HG03457 (cell line): ENCODE data around the gene OR2A7.
"Not testable (repeated sequence)": the region's sequence is repeated elsewhere in the genome, so short reads cannot be mapped to it uniquely, and the experiment has no call there.

ENCODE experiments used
- ATAC-seq: cut with Tn5 transposase; IDR thresholded peaks from one replicate; pipeline ENCODE4 v1.9.1; 2021; ENCODE audit warnings: moderate number of reproducible peaks; ENCODE audit not compliant: unreplicated experiment

Gene OR2A7

GRCh38 chr7:144264692-144265091 is at the start of gene OR2A7:
Gene OR2A7 (minus strand): TSS chr7:144264792. CDS start chr7:144259628, 5,164 bp downstream.
- ATAC-seq: not testable (repeated sequence)

GRCh38 chr7:144311872-144312469 is 47.4 kb upstream of the OR2A7 start, which contains the start of gene OR2A1:
Gene OR2A1 (plus strand): TSS chr7:144312419. CDS start chr7:144318125, 5,706 bp downstream.
- ATAC-seq: not testable (repeated sequence)

- not testable (repeated sequence) for ATAC-seq
These were observed 46.6 kb upstream of the OR2A7 start for GRCh38 chr7:144311218-144311617.

- not testable (repeated sequence) for ATAC-seq
These were observed 45.1 kb upstream of the OR2A7 start for GRCh38 chr7:144309702-144310101.

- not testable (repeated sequence) for ATAC-seq
These were observed 40.6 kb upstream of the OR2A7 start for GRCh38 chr7:144305156-144305555.

- ATAC-seq: not testable (repeated sequence)
These were observed 39.0 kb upstream of the OR2A7 start for GRCh38 chr7:144303607-144304006.

- not testable (repeated sequence) for ATAC-seq
These were observed 38.1 kb upstream of the OR2A7 start for GRCh38 chr7:144302578-144303303.

- peak; percentile 75 for ATAC-seq
These were observed 29.4 kb upstream of the OR2A7 start for GRCh38 chr7:144293794-144294499.

GRCh38 chr7:144292384-144293161 is 28.0 kb upstream of the OR2A7 start:
- ATAC-seq: not testable (repeated sequence)

- ATAC-seq: not testable (repeated sequence)
These were observed 27.0 kb upstream of the OR2A7 start for GRCh38 chr7:144291607-144292006.

GRCh38 chr7:144287171-144287784 is 22.7 kb upstream of the OR2A7 start:
- ATAC-seq: not testable (repeated sequence)

GRCh38 chr7:144283716-144284115 is 19.1 kb upstream of the OR2A7 start:
- ATAC-seq: not testable (repeated sequence)

- ATAC-seq: not testable (repeated sequence)
These were observed 17.9 kb upstream of the OR2A7 start for GRCh38 chr7:144282490-144282889.

- ATAC-seq: not testable (repeated sequence)
These were observed 17.4 kb upstream of the OR2A7 start for GRCh38 chr7:144281981-144282380.

GRCh38 chr7:144280010-144280409 is 15.4 kb upstream of the OR2A7 start:
- ATAC-seq: not testable (repeated sequence)

GRCh38 chr7:144275281-144275680 is 10.7 kb upstream of the OR2A7 start:
- not testable (repeated sequence) for ATAC-seq

GRCh38 chr7:144269188-144269587 is 4.6 kb upstream of the OR2A7 start, which contains the start of gene CTAGE8:
Gene CTAGE8 (minus strand): TSS chr7:144269288. CDS start chr7:144269250, 38 bp downstream.
- ATAC-seq: not testable (repeated sequence)

- not testable (repeated sequence) for ATAC-seq
These were observed 2.5 kb downstream of the OR2A7 start for GRCh38 chr7:144262128-144262527.

- ATAC-seq: not testable (repeated sequence)
These were observed 5.5 kb downstream of the OR2A7 start for GRCh38 chr7:144259067-144259466.

GRCh38 chr7:144256112-144256511 is 8.5 kb downstream of the OR2A7 start:
- ATAC-seq: no peak
